Sigmoid colon (tissue), 7 donors: ENCODE data around the gene SIM1. TPM values are rescaled to one million over a fixed set of nuclear protein-coding genes. Genes with fewer than 3 reads are reported as not detected.

Experiments
- DNase-seq: peaks from one replicate; pipeline ENCODE4 v3.0.0-alpha.2; 2019
- H3K27ac ChIP-seq, 4 donors: fragments of 200-600 bp; sonication (generic); one replicate each; pipeline ENCODE4 v1.5.1; 2016 to 2019; ENCODE audit warnings: mild to moderate bottlenecking in 1 of 4
- H3K27me3 ChIP-seq, 3 donors: fragments of 200-600 bp; sonication (generic); one replicate each; pipeline ENCODE4 v1.5.1; 2019; ENCODE audit warnings: mild to moderate bottlenecking in 1 of 3
- H3K36me3 ChIP-seq, 4 donors: fragments of 200-600 bp; sonication (generic); one replicate each; pipeline ENCODE4 v1.5.1; 2016 to 2019
- H3K4me1 ChIP-seq, 4 donors: fragments of 200-600 bp; sonication (generic); one replicate each; pipeline ENCODE4 v1.5.1; 2017 to 2019
- H3K4me3 ChIP-seq, 4 donors: fragments of 200-600 bp; sonication (generic); one replicate each; pipeline ENCODE4 v1.5.1; 2017 to 2019; ENCODE audit warnings: mild to moderate bottlenecking in 2 of 4, moderate library complexity in 1 of 4
- H3K9me3 ChIP-seq, 4 donors: fragments of 200-600 bp in 3 of 4; sonication (generic) in 3 of 4; one replicate each; pipeline versions ENCODE4 v1.5.1 to v1.6.1; 2013 to 2019
- EP300 ChIP-seq, 4 donors: sonication (generic); formaldehyde crosslinking; IDR thresholded peaks; one replicate each; pipeline ENCODE4 v1.6.1; 2017; ENCODE audit warnings: antibody characterized with exemption in 4 of 4
- POLR2A ChIP-seq, 2 donors: fragments of 450-650 bp; IDR thresholded peaks; one replicate each; pipeline ENCODE4 v1.6.1; 2016; ENCODE audit warnings: antibody characterized with exemption in 2 of 2, mild to moderate bottlenecking in 2 of 2, moderate library complexity in 2 of 2
- POLR2AphosphoS5 ChIP-seq, 4 donors: sonication (generic); formaldehyde crosslinking; IDR thresholded peaks; one replicate each; pipeline ENCODE4 v1.6.1; 2017; ENCODE audit warnings: antibody characterized with exemption in 4 of 4
- WGBS, 2 donors: extraction: QIAGEN DNeasy Blood & Tissue Kit; methylation state at CpG; one replicate each; pipeline ENCODE4 v1.1.7; 2013; 5-methylcytosine and 5-hydroxymethylcytosine counted together
- intact Hi-C: fragments of 100-400 bp; cut with DNase I; formaldehyde crosslinking; loops from one replicate; pipeline ENCODE4 v1.15.1; 2023
- polyA plus RNA-seq, 3 donors: library from polyadenylated mRNA; stranded (reverse); fragments of 200-250 nt; gene quantifications; one replicate each; pipeline ENCODE4 v1.2.3, GENCODE V29; 2013
- total RNA-seq, 4 donors: library from RNA; depleted of rRNA; stranded (reverse); fragments of >200 nt; gene quantifications; one replicate each; pipeline ENCODE4 v1.1.0, GENCODE V29; 2016
- TF ChIP-seq, protein P1 (sequence below), 4 experiments: fragments of 450-650 bp in 3 of 4; fragments of 200-600 bp in 1 of 4; IDR thresholded peaks; one replicate each; pipeline ENCODE4 v1.5.1; 2016 to 2019; ENCODE audit warnings: antibody characterized with exemption in 4 of 4, mild to moderate bottlenecking in 3 of 4, moderate library complexity in 2 of 4
- donor health status: healthy with polysubstance abuse.
- donor health status: Bipolar disorder and iron deficiency.
- donor health status: healthy.

Gene SIM1
- total and polyA plus RNA-seq, 7 donors = not detected

GRCh38 chr6:100349366-100349765 is 115.4 kb downstream of the SIM1 start:
- intact Hi-C loops = no loop called here
- TF ChIP-seq POLR2A (IDR thresholded peaks at IDR 0.05) (no peak), EP300 (IDR thresholded peaks at IDR 0.05) (no peak), POLR2AphosphoS5 (IDR thresholded peaks at IDR 0.05) (no peak)
- TF ChIP-seq, protein P1, sequence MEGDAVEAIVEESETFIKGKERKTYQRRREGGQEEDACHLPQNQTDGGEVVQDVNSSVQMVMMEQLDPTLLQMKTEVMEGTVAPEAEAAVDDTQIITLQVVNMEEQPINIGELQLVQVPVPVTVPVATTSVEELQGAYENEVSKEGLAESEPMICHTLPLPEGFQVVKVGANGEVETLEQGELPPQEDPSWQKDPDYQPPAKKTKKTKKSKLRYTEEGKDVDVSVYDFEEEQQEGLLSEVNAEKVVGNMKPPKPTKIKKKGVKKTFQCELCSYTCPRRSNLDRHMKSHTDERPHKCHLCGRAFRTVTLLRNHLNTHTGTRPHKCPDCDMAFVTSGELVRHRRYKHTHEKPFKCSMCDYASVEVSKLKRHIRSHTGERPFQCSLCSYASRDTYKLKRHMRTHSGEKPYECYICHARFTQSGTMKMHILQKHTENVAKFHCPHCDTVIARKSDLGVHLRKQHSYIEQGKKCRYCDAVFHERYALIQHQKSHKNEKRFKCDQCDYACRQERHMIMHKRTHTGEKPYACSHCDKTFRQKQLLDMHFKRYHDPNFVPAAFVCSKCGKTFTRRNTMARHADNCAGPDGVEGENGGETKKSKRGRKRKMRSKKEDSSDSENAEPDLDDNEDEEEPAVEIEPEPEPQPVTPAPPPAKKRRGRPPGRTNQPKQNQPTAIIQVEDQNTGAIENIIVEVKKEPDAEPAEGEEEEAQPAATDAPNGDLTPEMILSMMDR (IDR thresholded peaks at IDR 0.05) = no peak
- Histone ChIP-seq H3K27ac (no peak overlapping the region), H3K4me1 (no peaks in the 10 kb centered on the region), H3K4me3 (no peak overlapping the region), H3K9me3 (no peaks in the 10 kb centered on the region), H3K27me3 (no peaks in the 10 kb centered on the region), H3K36me3 (no peaks in the 10 kb centered on the region)
- WGBS, 2 donors = 94% methylated on average over 3 of the region's 3 CpGs
- no peak for DNase-seq

- intact Hi-C loops = no loop called here
- 49 to 65% methylated on average over 4 of the region's 4 CpGs for WGBS, 2 donors
- Histone ChIP-seq H3K9me3 (no peaks in the 10 kb centered on the region), H3K27me3 (no peaks in the 10 kb centered on the region), H3K4me1 (no peaks in the 10 kb centered on the region), H3K4me3 (no peak overlapping the region), H3K27ac (no peak overlapping the region), H3K36me3 (no peaks in the 10 kb centered on the region)
- no peak for TF ChIP-seq EP300 (IDR thresholded peaks at IDR 0.05)
- DNase-seq = no peak
These were observed 116.7 kb downstream of the SIM1 start for GRCh38 chr6:100347901-100348550.

- 40 to 69% methylated on average over 2 of the region's 2 CpGs for whole genome bisulfite sequencing, 2 donors
- Histone ChIP-seq H3K9me3 (no peaks in the 10 kb centered on the region), H3K4me3 (no peak overlapping the region), H3K27me3 (no peaks in the 10 kb centered on the region), H3K27ac (no peak overlapping the region), H3K36me3 (no peaks in the 10 kb centered on the region), H3K4me1 (no peaks in the 10 kb centered on the region)
- intact Hi-C loops = no loop called here
- DNase-seq = no peak
- TF ChIP-seq, protein P1 (IDR thresholded peaks at IDR 0.05) = no peak
- TF ChIP-seq POLR2AphosphoS5 (IDR thresholded peaks at IDR 0.05) (no peak), POLR2A (IDR thresholded peaks at IDR 0.05) (no peak), EP300 (IDR thresholded peaks at IDR 0.05) (no peak)
These were observed 117.9 kb downstream of the SIM1 start for GRCh38 chr6:100346828-100347227.

- Histone ChIP-seq H3K9me3 (no peaks in the 10 kb centered on the region), H3K36me3 (no peaks in the 10 kb centered on the region), H3K4me1 (no peaks in the 10 kb centered on the region), H3K4me3 (no peak overlapping the region), H3K27me3 (no peaks in the 10 kb centered on the region), H3K27ac (no peak overlapping the region)
- DNase-seq = no peak
- intact Hi-C loops = no loop called here
- TF ChIP-seq EP300 (IDR thresholded peaks at IDR 0.05) = no peak
- TF ChIP-seq POLR2A (IDR thresholded peaks at IDR 0.05) = no peak
- TF ChIP-seq, protein P1 (IDR thresholded peaks at IDR 0.05) = no peak
- TF ChIP-seq POLR2AphosphoS5 (IDR thresholded peaks at IDR 0.05) = no peak
- WGBS, 2 donors = 35 to 69% methylated on average over 2 of the region's 2 CpGs
These were observed 118.5 kb downstream of the SIM1 start for GRCh38 chr6:100346203-100346602.

- Histone ChIP-seq H3K4me3 (no peak overlapping the region), H3K36me3 (no peaks in the 10 kb centered on the region), H3K27ac (no peak overlapping the region), H3K27me3 (no peaks in the 10 kb centered on the region), H3K9me3 (no peaks in the 10 kb centered on the region), H3K4me1 (no peaks in the 10 kb centered on the region)
- 78 to 87% methylated on average over 4 of the region's 4 CpGs for WGBS, 2 donors
- TF ChIP-seq POLR2AphosphoS5 (IDR thresholded peaks at IDR 0.05) = no peak
- TF ChIP-seq, protein P1 (IDR thresholded peaks at IDR 0.05) = no peak
- no peak for TF ChIP-seq EP300 (IDR thresholded peaks at IDR 0.05)
- TF ChIP-seq POLR2A (IDR thresholded peaks at IDR 0.05) = no peak
- intact Hi-C loops = no loop called here
- DNase-seq = no peak
These were observed 120.0 kb downstream of the SIM1 start for GRCh38 chr6:100344761-100345160.
